Activated CD4-positive, alpha-beta T cell treated with anti-CD3 and anti-CD28 coated beads, Interleukin-2, Interleukin-4, amounts not matched to agents 100 ng/mL and 50 ng/mL, durations not matched to agents 16 hours and 8 hours (primary cell): ENCODE results near the gene TMEM115.

Source experiments
- DNase-seq: peaks from one replicate; pipeline ENCODE4 v3.0.0-alpha.2; 2020; ENCODE audit warnings: low spot score

The TMEM115 gene

GRCh38 chr3:50378024-50378423, 18.7 kb upstream of the TMEM115 start:
- no peak for DNase-seq

- no peak for DNase-seq
Measured at GRCh38 chr3:50375258-50375931, 16.1 kb upstream of the TMEM115 start.

- DNase-seq = no peak
Measured at GRCh38 chr3:50374363-50375257, 15.3 kb upstream of the TMEM115 start.

- DNase-seq = no peak
Measured at GRCh38 chr3:50373146-50374051, 14.1 kb upstream of the TMEM115 start.

GRCh38 chr3:50372349-50372748, 13.0 kb upstream of the TMEM115 start:
- DNase-seq = no peak

GRCh38 chr3:50371133-50371685, 11.9 kb upstream of the TMEM115 start:
- no peak for DNase-seq

- no peak for DNase-seq
Measured at GRCh38 chr3:50370594-50370993, 11.3 kb upstream of the TMEM115 start.

- DNase-seq = no peak
Measured at GRCh38 chr3:50369012-50369670, 9.8 kb upstream of the TMEM115 start.

- DNase-seq = no peak
Measured at GRCh38 chr3:50365842-50366220, 6.5 kb upstream of the TMEM115 start.

- DNase-seq = peak; percentile 94
Measured at GRCh38 chr3:50365080-50365841, 5.9 kb upstream of the TMEM115 start.

GRCh38 chr3:50364573-50365079, 5.3 kb upstream of the TMEM115 start:
- DNase-seq = no peak

- DNase-seq = no peak
Measured at GRCh38 chr3:50359760-50360110, 414 bp upstream of the TMEM115 start.

GRCh38 chr3:50358355-50358910, 888 bp downstream of the TMEM115 start:
- no peak for DNase-seq

GRCh38 chr3:50357481-50357880, 1.8 kb downstream of the TMEM115 start:
- DNase-seq = no peak

GRCh38 chr3:50356553-50356952, 2.8 kb downstream of the TMEM115 start:
- no peak for DNase-seq

- DNase-seq = no peak
Measured at GRCh38 chr3:50355829-50356552, 3.3 kb downstream of the TMEM115 start.

GRCh38 chr3:50354850-50355249, 4.5 kb downstream of the TMEM115 start:
- DNase-seq = no peak

- DNase-seq = no peak
Measured at GRCh38 chr3:50354186-50354764, 5.0 kb downstream of the TMEM115 start.
